AG09309 (cell line): Measurements from ENCODE around the gene SEMA5A.

Experiments used
- DNase-seq: peaks from one replicate; pipeline ENCODE4 v3.0.0-alpha.2; 2010; ENCODE audit warnings: low read depth
- H3K4me3 ChIP-seq: 2 replicates; pipeline ENCODE4 v1.5.1; 2011; ENCODE audit warnings: mild to moderate bottlenecking, low read depth, low read length, moderate library complexity; ENCODE audit not compliant: control insufficient read depth
- CTCF ChIP-seq: IDR thresholded peaks from 2 replicates; pipeline ENCODE4 v1.5.1; 2011; ENCODE audit warnings: mild to moderate bottlenecking, low read depth, low read length, inconsistent platforms; ENCODE audit not compliant: insufficient read depth, control insufficient read depth; ENCODE audit errors: missing control alignments

The SEMA5A gene

DNA sequence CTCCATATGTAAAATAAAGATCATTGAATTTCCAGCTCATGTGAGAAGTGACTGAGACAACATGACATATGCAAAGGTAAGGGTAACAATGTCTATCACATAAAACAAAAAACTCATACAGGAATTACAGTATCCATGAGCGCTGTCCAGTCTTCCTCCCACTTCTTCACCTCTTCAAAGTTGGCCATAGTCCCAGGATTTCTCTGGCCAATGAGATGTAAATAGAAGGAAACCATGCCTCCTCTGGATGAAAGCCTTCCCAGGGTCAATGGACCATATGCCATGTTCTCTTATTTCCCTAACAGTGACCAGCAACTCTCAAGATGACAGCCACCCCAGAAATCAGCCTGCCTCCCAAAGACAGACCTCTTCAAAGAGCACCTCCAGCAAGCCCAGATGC lies 75.5 kb downstream of the SEMA5A start:
- no peak for TF ChIP-seq CTCF
- no peak overlapping the region for H3K4me3 ChIP-seq
- DNase-seq: no peak

GRCh38 chr5:9468060-9468388 lies 77.9 kb downstream of the SEMA5A start:
- peak; percentile 75 for DNase-seq
- H3K4me3 ChIP-seq: no peak overlapping the region
- no peak for TF ChIP-seq CTCF

DNA sequence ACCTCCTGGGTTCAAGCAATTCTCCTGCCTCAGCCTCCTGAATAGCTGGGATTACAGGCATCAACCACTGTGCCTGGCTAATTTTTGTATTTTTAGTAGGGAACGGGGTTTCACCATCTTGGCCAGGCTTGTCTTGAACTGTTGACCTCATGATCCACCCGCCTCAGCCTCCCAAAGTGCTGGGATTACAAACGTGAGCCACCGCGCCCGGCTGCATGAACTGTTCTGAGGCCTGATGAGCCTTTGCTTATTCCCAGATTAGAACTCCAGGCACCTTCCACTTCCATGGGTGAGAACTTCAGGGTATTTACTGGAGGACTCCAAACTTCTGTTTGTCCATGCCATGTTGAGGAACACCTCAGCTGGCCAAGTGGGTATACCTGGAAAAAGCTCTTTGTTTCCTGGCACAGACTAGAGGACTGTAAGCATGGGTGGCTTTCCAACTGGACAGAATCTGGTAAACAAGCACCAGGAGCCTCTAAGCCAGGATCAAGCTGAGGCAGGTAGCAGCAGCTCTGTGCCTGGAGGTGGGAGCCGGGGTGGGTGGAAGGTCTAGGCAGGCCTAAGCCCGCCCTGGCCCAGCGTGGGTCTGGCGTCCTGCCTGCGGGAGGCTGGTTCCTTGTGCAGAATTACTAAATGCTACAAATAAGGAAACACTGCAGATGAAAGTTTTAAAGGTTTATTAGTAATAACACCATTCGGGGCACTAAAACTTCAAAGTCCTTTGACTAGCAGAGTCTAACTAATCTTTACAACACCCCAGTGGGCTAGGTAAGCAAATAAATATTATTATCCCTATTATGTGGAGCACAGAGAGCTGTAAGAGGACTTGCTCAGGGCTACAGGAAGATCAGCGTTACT lies 78.4 kb downstream of the SEMA5A start:
- no peak for DNase-seq
- no peak overlapping the region for H3K4me3 ChIP-seq
- no peak for TF ChIP-seq CTCF

- H3K4me3 ChIP-seq: no peak overlapping the region
- no peak for DNase-seq
- TF ChIP-seq CTCF: no peak
Measured at GRCh38 chr5:9466697-9467096, 79.2 kb downstream of the SEMA5A start.

DNA sequence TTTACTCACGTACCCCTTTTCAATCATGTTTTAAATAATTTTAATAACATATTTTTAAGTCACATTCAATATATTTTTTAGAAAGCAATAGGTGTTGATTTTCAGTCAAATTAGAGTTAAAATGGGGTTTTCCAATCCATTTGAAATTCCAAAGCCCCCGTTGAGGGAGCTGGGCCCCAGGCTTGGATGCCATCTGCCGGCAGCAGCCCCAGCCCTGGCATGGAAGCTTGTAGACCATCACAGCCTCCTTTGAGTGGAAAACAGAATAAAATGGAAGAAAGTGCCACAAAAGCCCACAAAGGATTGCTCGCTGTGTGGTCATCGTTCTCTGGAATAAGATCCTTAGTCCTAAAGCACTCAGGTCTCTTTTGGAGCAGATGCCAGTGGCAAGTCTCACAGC lies 81.4 kb downstream of the SEMA5A start:
- H3K4me3 ChIP-seq: no peak overlapping the region

DNA sequence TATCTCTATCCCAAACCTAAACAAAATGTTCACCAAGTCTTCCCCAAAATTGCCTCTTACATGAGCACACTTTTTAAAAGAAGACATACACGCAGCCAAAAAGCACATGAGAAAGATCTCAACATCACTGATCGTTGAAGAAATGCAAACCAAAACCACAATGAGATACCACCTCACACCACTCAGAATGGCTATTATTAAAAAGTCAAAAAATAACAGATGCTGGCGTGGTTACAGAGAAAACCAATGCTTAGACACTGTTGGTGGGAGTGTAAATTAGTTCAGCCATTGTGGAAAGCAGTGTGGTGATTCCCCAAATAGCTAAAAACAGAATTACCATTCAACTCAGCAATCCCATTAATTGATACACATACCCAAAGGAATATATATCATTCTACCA lies 83.8 kb downstream of the SEMA5A start:
- H3K4me3 ChIP-seq: no peak overlapping the region
- TF ChIP-seq CTCF: no peak
- no peak for DNase-seq

More for the DNA sequence above, 81.4 kb downstream of the SEMA5A start:
- no peak for TF ChIP-seq CTCF
- no peak for DNase-seq

DNA sequence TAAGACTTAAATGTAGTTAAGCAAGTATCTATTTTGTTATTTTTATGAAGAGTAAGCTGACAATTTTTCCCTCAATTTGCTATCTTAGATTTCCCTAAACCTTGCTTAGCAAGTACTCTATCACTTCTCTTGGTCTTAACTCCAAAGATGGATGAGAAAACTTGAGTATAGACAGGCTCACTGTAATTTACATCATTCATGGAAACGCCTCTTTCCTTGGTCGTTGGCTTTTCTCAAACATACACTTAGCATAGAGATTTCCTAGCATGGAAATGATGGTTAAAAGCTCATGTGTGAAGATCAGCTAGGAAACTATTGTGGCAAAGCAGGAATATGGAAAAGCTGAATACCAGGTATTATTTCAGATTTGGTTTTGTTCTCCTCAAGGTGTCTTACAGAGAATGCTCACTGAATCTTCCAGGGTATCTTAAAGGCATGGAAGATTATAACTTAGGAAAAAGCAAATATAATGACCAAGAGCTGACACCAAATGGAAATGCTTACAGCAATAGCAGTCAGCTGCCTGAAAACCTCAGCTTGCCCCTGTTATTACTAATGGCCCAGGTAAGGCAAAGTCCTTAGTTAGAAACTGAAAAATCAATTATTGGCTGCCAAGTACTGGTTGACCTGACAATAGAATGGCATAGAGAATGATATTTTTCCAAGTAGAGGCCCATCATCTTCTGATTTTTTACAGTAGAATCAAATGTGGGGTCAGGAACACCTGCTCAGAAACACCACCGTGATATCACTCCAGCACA lies 84.8 kb downstream of the SEMA5A start:
- TF ChIP-seq CTCF: no peak
- no peak overlapping the region for H3K4me3 ChIP-seq
- DNase-seq: no peak
